ENCODE data around the gene PCDHGC5. TPM values are rescaled to one million over a fixed set of nuclear protein-coding genes. Genes with fewer than 3 reads are reported as not detected.

PCDHGC5 gene
- total RNA-seq, 1 donor from 2014 or later, result 0.26 TPM

DNA sequence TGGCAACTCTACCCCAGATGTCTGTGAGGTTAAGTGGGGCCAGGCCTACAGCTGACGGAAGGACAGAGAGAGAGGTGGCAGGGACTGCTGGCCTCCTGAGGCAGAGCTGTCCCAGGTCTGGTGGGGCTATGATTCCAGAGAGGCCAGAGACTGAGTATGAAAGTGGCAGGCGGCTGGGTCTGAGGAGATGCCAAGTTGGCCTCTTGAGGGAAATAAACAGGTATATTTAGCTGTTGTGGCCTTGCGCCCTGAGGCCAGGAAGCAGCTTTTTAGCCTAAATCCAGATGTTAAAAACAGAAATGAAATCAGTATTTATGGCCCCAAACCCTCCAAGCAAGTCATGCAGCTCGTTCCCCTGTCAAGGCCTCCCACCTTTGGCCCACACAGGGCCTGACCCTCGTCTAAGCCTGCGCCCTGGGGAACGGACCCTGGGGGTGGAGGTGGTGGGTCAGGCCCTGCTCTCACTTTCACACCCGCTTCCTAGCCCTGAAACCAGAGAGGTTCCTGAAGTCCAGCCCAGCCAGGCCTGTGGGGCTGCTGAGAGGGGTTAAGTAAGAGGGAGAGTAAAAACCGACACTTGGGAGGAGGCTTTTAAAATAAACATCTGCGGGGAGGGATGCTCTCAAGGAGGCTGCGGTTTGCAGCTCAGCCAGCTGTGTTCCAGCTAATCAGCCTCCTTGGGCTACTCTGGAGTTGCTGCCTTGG lies 18.7 kb downstream of the PCDHGC5 start:
- DNase-seq (ENCODE audit: low read depth) (no peak), FAIRE-seq (no peak)
- Histone ChIP-seq H3K27me3 (ENCODE audit: control insufficient read depth, insufficient read depth, low read length) (no peaks in the 10 kb centered on the region), H3K4me3 (ENCODE audit: low read depth, low read length) (no peak overlapping the region), H3K36me3 (ENCODE audit: control insufficient read depth, insufficient read depth, low read length) (peaks cover 5% of the 10 kb centered on the region)
- TF ChIP-seq CTCF (IDR thresholded peaks at IDR 0.05; ENCODE audit: insufficient read depth, low read length, severe bottlenecking), result no peak

DNA sequence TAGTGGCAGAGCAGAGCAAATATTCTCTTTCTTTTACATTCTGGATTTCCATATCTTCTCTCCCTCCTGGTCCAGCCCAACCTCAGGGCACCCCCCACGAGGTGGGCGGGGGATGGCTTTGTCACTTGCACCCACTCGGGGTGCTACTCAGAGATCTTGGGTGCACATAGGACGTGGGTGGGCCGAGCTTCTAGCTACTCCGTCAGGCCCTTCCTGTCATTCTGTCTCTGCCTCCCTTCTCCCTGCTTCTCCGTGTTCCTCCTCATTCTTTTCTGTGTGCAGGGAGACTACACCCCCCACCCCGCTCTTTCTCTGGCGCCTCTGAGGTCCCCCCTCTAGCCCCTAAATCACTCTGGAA lies 19.5 kb downstream of the PCDHGC5 start:
- Histone ChIP-seq H3K27me3 (ENCODE audit: control insufficient read depth, insufficient read depth, low read length) (no peaks in the 10 kb centered on the region), H3K36me3 (ENCODE audit: control insufficient read depth, insufficient read depth, low read length) (peaks cover 5% of the 10 kb centered on the region), H3K4me3 (ENCODE audit: low read depth, low read length) (peak overlapping the region; percentile 27)
- no peak for TF ChIP-seq CTCF (IDR thresholded peaks at IDR 0.05; ENCODE audit: insufficient read depth, low read length, severe bottlenecking)
- FAIRE-seq, result no peak
- DNase-seq (ENCODE audit: low read depth), result no peak

DNA sequence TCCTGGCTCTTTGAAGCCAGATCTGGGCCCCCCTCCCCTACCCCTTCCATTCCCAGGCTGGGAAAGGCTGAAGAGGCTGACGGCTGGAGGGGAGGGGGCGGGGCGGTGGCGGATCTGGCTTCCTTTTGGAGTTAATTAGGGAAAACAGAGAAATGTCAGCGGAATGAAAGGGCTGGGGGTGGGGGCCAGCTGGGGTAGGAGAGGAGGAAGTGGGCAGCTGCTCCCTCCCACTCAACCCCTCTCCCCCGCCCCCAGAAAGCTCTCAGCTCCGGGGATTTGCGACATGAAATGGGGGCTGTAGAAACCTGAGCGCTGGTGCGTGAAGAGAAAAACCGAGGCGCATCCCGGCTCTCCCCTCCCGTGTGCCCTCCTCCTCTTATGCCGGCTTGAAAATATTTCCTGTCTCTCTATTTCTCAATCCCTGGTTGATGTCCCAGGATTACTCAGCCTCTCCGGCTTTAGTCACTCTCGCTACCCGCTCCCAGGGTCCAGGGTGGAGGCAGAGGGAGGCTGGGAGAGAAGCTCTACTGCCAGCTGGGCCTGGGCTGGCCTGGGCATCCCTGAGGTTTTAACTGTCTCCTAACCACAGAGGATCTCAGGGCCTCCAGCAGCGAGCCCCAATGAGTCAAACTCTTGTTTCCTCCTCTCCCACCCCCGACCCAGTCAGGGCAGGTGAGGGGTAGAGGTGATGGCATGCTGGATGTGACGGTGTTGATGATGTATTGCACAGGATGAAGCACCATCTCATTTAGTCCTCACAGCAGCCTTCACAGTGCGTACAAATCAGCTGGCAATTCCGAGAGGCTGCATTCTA lies 20.1 kb downstream of the PCDHGC5 start:
- FAIRE-seq, result no peak
- H3K4me3 ChIP-seq (ENCODE audit: low read depth, low read length), result peak overlapping the region; percentile 27
- peak; percentile 93 for DNase-seq (ENCODE audit: low read depth)
- H3K27me3 ChIP-seq (ENCODE audit: control insufficient read depth, insufficient read depth, low read length), result no peaks in the 10 kb centered on the region
- H3K36me3 ChIP-seq (ENCODE audit: control insufficient read depth, insufficient read depth, low read length), result peaks cover 5% of the 10 kb centered on the region
- no peak for TF ChIP-seq CTCF (IDR thresholded peaks at IDR 0.05; ENCODE audit: insufficient read depth, low read length, severe bottlenecking)

DNA sequence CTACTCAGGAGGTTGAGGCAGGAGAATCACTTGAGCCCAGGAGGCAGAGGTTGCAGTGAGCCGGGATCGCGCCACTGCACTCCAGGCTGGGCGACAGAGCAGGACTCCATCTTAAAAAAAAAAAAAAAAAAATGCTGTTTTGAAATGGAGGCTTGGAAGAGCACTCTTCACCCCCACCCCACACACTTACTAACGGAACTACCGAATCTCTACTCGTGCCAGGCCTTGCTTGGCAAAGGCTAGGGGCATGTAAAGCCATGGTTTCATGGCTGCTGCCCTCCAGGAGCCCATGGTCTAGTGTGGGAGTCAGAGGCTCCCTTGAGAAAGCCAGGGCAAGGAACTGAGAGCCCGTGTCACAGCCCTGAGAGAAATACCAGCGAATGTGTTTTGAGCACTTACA lies 21.3 kb downstream of the PCDHGC5 start:
- DNase-seq (ENCODE audit: low read depth) (no peak), FAIRE-seq (no peak)
- Histone ChIP-seq H3K36me3 (ENCODE audit: control insufficient read depth, insufficient read depth, low read length) (peaks cover 5% of the 10 kb centered on the region), H3K4me3 (ENCODE audit: low read depth, low read length) (no peak overlapping the region), H3K27me3 (ENCODE audit: control insufficient read depth, insufficient read depth, low read length) (no peaks in the 10 kb centered on the region)
- TF ChIP-seq CTCF (IDR thresholded peaks at IDR 0.05; ENCODE audit: insufficient read depth, low read length, severe bottlenecking), result no peak

DNA sequence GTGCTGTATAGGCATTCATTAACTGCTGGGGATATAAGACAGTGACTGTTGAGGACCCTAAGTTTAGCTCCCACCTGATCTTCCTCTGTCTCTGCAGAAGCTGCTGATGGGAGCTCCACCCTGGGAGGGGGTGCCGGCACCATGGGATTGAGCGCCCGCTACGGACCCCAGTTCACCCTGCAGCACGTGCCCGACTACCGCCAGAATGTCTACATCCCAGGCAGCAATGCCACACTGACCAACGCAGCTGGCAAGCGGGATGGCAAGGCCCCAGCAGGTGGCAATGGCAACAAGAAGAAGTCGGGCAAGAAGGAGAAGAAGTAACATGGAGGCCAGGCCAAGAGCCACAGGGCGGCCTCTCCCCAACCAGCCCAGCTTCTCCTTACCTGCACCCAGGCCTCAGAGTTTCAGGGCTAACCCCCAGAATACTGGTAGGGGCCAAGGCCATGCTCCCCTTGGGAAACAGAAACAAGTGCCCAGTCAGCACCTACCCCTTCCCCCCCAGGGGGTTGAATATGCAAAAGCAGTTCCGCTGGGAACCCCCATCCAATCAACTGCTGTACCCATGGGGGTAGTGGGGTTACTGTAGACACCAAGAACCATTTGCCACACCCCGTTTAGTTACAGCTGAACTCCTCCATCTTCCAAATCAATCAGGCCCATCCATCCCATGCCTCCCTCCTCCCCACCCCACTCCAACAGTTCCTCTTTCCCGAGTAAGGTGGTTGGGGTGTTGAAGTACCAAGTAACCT lies 22.1 kb downstream of the PCDHGC5 start:
- Histone ChIP-seq H3K36me3 (ENCODE audit: control insufficient read depth, insufficient read depth, low read length) (peaks cover 7% of the 10 kb centered on the region), H3K27me3 (ENCODE audit: control insufficient read depth, insufficient read depth, low read length) (no peaks in the 10 kb centered on the region), H3K4me3 (ENCODE audit: low read depth, low read length) (no peak overlapping the region)
- no peak for DNase-seq (ENCODE audit: low read depth)
- TF ChIP-seq CTCF (IDR thresholded peaks at IDR 0.05; ENCODE audit: insufficient read depth, low read length, severe bottlenecking), result no peak
- FAIRE-seq, result peak; percentile 23
